Osteocyte (in vitro differentiated cells): ENCODE results near the gene FOXN1. TPM values are rescaled to one million over a fixed set of nuclear protein-coding genes. Genes with fewer than 3 reads are reported as not detected.
"Not testable (repeated sequence)": the region's sequence is repeated elsewhere in the genome, so short reads cannot be mapped to it uniquely, and the experiment has no call there.

Experiments
- DNase-seq: peaks from one replicate; pipeline ENCODE4 v3.0.0; 2021; ENCODE audit warnings: mixed read lengths; ENCODE audit not compliant: unreplicated experiment; ENCODE audit errors: extremely low spot score
- H3K27ac Mint-ChIP-seq: one replicate; pipeline ENCODE4 v1.8.0; 2021; ENCODE audit warnings: mild to moderate bottlenecking, mixed read lengths; ENCODE audit not compliant: unreplicated experiment
- H3K27me3 Mint-ChIP-seq: one replicate; pipeline ENCODE4 v1.8.0; 2021; ENCODE audit warnings: mixed read lengths; ENCODE audit not compliant: unreplicated experiment
- H3K36me3 Mint-ChIP-seq: one replicate; pipeline ENCODE4 v1.8.0; 2021; ENCODE audit warnings: mixed read lengths; ENCODE audit not compliant: unreplicated experiment
- H3K4me1 Mint-ChIP-seq: one replicate; pipeline ENCODE4 v1.8.0; 2021; ENCODE audit warnings: mixed read lengths; ENCODE audit not compliant: unreplicated experiment
- H3K4me3 Mint-ChIP-seq: one replicate; pipeline ENCODE4 v1.8.0; 2021; ENCODE audit warnings: mild to moderate bottlenecking, moderate library complexity, mixed read lengths; ENCODE audit not compliant: unreplicated experiment
- H3K9me3 Mint-ChIP-seq: one replicate; pipeline ENCODE4 v1.8.0; 2021; ENCODE audit warnings: mixed read lengths; ENCODE audit not compliant: unreplicated experiment
- CTCF ChIP-seq: fragments of 200-600 bp; sonication (generic); IDR thresholded peaks from 2 replicates; pipeline ENCODE4 v1.5.0; 2021; ENCODE audit warnings: antibody characterized with exemption, mild to moderate bottlenecking, moderate library complexity
- total RNA-seq: library from RNA; stranded (reverse); gene quantifications from 2 replicates; pipeline ENCODE4 v1.2.1, GENCODE V29; 2021

FOXN1 gene
- total RNA-seq, 1 donor from 2014 or later, result not detected

GRCh38 chr17:28466521-28467048, 39.6 kb upstream of the FOXN1 start:
- no peaks in the 10 kb centered on the region for H3K4me1 Mint-ChIP-seq
- H3K9me3 Mint-ChIP-seq, result no peaks in the 10 kb centered on the region
- H3K4me3 Mint-ChIP-seq, result no peak overlapping the region
- DNase-seq, result no peak
- peaks cover 59% of the 10 kb centered on the region for H3K27me3 Mint-ChIP-seq
- TF ChIP-seq CTCF, result no peak
- H3K36me3 Mint-ChIP-seq, result no peaks in the 10 kb centered on the region
- H3K27ac Mint-ChIP-seq, result no peak overlapping the region

- peaks cover 63% of the 10 kb centered on the region for H3K27me3 Mint-ChIP-seq
Observed at GRCh38 chr17:28467456-28468025, 38.6 kb upstream of the FOXN1 start.

GRCh38 chr17:28468033-28468735, 38.0 kb upstream of the FOXN1 start:
- not testable (repeated sequence) for H3K27ac Mint-ChIP-seq, H3K36me3 Mint-ChIP-seq, H3K4me3 Mint-ChIP-seq, H3K4me1 Mint-ChIP-seq, DNase-seq, H3K9me3 Mint-ChIP-seq
- H3K27me3 Mint-ChIP-seq, result peaks cover 60% of the 10 kb centered on the region

More at GRCh38 chr17:28467456-28468025, 38.6 kb upstream of the FOXN1 start:
- TF ChIP-seq CTCF, result no peak
- H3K36me3 Mint-ChIP-seq, result no peaks in the 10 kb centered on the region
- H3K27ac Mint-ChIP-seq, result no peak overlapping the region
- no peak overlapping the region for H3K4me3 Mint-ChIP-seq
- no peaks in the 10 kb centered on the region for H3K4me1 Mint-ChIP-seq
- DNase-seq, result no peak
- no peaks in the 10 kb centered on the region for H3K9me3 Mint-ChIP-seq

- Mint-ChIP-seq H3K27me3 (peaks cover 60% of the 10 kb centered on the region), H3K36me3 (no peaks in the 10 kb centered on the region), H3K27ac (no peak overlapping the region), H3K4me3 (no peak overlapping the region), H3K4me1 (no peaks in the 10 kb centered on the region), H3K9me3 (no peaks in the 10 kb centered on the region)
- no peak for TF ChIP-seq CTCF
- DNase-seq, result no peak
Observed at GRCh38 chr17:28468781-28469180, 37.4 kb upstream of the FOXN1 start.

- H3K27ac Mint-ChIP-seq, result no peak overlapping the region
- H3K4me1 Mint-ChIP-seq, result no peaks in the 10 kb centered on the region
- DNase-seq, result no peak
- H3K36me3 Mint-ChIP-seq, result no peaks in the 10 kb centered on the region
- peaks cover 65% of the 10 kb centered on the region for H3K27me3 Mint-ChIP-seq
- no peaks in the 10 kb centered on the region for H3K9me3 Mint-ChIP-seq
- TF ChIP-seq CTCF, result no peak
- H3K4me3 Mint-ChIP-seq, result no peak overlapping the region
Observed at GRCh38 chr17:28469376-28469775, 36.8 kb upstream of the FOXN1 start.
